ENCODE results near the gene UBR3.

DNA sequence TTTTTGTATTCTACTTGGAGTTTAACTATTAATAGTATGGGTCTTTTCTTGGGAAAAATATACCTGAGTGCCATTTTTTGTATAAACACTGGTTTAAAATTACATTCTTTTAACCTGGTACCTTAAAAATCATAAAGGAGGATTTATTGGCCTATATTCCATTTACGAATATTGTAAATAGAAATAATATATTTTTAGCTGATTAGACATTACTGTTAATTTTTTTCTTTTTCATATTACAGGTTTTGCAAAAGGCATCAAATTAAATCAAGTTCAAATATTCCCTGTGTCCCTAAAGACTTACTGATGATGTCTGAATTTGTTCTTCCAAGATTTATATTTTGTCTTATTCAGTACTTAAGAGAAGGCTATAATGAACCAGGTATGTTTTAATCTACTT lies 44.7 kb downstream of the UBR3 start:
- no peak for TF ChIP-seq CTCF (conservative IDR thresholded peaks at IDR 0.05)
- TF ChIP-seq ZFX (IDR thresholded peaks at IDR 0.05) = no peak

Measured in C4-2B (cell line).